Measurements from ENCODE around the gene TMEM235.

Gene TMEM235

GRCh38 chr17:78272181-78272913 is 40.9 kb downstream of the TMEM235 start:
- no peak for DNase-seq (ENCODE audit: low read depth, low spot score)

GRCh38 chr17:78272914-78273258 is 41.5 kb downstream of the TMEM235 start:
- no peak for DNase-seq (ENCODE audit: low read depth, low spot score)

DNA sequence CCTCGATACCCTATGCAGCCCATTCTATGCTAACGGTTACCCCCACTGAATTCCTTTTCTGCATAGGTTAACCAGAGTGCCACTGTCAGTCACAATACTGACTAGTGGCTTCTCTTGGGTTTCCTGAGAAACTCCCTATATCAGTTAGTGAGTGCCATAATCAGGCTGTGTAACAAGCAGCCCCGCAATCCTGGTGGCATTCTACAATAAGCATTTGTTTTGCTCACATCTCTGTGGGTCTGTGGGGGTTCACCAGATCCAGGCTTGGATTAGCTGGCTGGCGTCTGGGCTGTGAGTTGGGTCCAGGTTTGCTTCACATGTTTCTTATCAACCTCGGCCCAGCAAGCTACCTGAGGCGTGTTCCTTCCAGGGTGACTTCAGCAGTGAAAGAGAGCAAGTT is 42.4 kb downstream of the TMEM235 start:
- DNase-seq (ENCODE audit: low read depth, low spot score) = no peak

DNA sequence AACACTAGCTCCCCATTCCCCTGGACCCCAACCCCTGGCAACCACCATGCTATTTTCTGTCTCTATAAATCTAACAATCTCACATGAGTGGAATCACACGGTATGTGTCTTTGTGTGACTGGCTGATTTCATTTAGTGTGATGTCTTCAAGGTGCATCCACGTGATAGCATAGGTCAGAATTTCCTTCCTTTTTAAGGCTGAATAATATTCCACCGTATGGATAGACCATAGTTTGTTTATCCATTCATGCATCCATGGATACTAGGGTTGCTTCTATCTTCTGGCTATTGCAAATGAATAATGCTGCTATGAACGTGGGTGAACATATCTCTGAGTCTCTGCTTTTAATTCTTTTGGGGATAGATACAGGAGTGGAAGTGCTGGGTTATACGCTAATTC is 43.9 kb downstream of the TMEM235 start:
- no peak for DNase-seq (ENCODE audit: low read depth, low spot score)

DNA sequence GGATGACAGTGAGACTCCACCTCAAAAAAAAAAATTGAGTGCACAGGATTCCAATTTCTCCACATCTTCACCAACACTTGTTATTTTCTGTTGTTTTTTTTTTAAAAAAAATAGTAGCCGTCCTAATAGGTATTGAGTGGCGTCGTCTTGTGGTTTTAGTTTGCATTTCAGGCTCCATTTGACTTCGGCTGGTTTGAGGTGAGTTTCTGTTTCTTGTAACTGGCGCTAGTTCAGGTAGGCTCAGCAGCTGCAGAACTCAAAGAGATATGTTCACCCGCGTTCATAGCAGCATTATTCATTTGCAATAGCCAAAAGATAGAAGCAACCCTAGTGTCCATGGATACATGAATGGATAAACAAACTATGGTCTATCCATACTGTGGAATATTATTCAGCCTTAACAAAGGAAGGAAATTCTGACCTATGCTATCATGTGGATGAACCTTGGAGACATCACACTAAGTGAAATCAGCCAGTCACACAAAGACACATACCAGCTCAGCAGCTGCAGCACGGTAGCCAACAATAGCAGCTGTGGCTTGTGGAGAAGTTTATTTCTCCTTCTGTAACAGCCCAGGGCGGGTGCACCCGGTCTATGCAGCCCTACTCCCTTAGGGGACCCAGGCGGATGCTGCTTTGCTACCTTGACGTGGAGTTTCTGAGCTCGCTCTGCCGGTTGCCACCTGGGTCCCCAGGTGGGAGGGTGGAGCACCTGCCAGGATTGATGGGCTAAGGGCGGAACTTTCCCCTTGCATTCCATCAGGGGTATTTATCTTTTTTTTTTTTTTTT is 44.9 kb downstream of the TMEM235 start:
- DNase-seq (ENCODE audit: low read depth, low spot score) = no peak

DNA sequence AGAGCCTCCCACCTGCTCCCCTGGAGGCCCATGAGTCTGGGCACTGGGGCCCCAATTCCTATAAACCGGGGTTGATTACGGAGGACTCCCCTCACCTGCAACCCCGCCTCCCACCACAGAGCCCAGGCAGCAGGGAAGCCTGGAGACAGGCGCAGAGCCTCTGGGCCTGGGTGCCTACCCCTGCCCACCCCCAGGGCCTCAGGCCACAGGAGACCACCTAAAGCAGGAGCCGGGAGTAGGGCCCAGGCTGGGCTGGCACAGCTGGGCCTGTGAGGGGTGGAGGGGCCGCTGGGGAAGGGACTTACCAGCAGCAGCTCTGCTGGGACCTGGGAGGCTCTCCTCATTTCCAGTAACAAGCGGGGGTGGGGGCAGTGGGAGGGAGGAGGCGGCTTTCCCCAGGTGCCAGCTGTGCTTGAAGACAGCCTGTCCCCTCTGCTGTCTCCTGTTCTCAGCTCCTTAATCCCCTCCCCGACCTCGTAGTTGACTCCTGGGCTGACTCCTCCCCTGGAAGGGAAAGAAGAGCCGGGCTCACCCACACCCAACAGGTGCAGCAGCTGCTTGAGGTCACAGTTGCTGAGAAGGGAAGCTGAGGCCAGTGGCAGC is 46.8 kb downstream of the TMEM235 start:
- DNase-seq (ENCODE audit: low read depth, low spot score) = no peak

GRCh38 chr17:78279360-78279990 is 48.0 kb downstream of the TMEM235 start:
- no peak for DNase-seq (ENCODE audit: low read depth, low spot score)

- DNase-seq (ENCODE audit: low read depth, low spot score) = no peak
Observed at GRCh38 chr17:78281249-78281845, 49.9 kb downstream of the TMEM235 start.

- no peak for DNase-seq (ENCODE audit: low read depth, low spot score)
Observed at GRCh38 chr17:78284146-78284545, 52.7 kb downstream of the TMEM235 start.

DNA sequence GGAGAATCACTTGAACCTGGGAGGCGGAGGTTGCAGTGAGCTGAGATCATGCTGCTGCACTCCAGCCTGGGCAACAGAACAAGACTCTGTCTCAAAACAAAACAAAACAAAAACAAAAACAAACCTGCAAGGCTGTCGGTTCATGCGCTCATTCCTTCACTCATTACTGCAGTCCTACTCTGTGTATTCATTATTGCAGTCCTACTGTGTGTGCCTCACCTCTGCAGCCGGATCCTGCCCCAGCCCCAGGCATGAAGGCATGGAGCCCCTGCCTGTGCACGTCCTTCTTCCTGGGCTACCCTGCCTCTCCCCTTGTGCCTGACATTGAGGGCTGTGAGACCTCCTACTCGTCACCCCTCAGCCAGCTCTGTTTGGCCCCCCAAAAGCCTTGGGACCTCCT is 57.6 kb downstream of the TMEM235 start:
- no peak for DNase-seq (ENCODE audit: low read depth, low spot score)

DNA sequence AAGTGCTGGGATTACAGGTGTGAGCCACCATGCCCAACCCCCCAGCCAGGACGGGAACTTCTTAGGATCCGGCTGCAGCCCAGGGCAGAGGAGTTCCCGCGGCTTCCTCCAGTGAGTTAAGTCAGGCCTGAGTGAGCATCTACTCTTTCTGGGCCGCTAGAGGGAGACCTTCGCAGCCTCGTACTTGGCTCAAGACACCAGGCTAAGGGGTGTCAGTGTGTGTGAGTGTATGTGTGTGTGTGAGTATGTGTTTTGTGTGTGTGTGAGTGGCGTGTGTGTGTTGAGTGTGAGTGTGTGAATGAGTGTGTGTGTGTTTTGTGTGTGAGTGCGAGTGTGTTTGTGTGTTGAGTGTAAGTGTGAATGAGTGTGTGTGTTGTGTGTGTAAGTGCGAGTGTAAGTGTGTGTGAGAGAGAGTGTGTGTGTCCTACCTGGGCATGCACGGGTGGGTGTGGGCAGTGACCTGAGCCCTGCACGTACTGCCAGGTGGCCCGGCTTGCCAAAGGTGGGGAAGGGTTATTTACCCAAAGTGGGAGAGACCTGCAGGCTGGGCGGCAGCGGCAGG is 58.5 kb downstream of the TMEM235 start:
- peak; percentile 75 for DNase-seq (ENCODE audit: low read depth, low spot score)
